ENCODE results near the gene RNF224. TPM values are rescaled to one million over a fixed set of nuclear protein-coding genes. Genes with fewer than 3 reads are reported as not detected.

RNF224 gene
- polyA plus RNA-seq: not detected in 2 replicates

GRCh38 chr9:137227054-137227852, at the start of gene RNF224:
RNF224 (plus strand) TSS chr9:137227502; CDS start chr9:137228336, 834 bp downstream.

GRCh38 chr9:137188490-137189296, 38.6 kb upstream of the RNF224 start, which contains the start of the genes ANAPC2 and SSNA1:
ANAPC2 (minus strand) TSS chr9:137188560; CDS start chr9:137188532, 28 bp downstream.
SSNA1 (plus strand) TSS chr9:137188676; CDS start chr9:137188727, 51 bp downstream.

GRCh38 chr9:137200311-137201204, 26.7 kb upstream of the RNF224 start, which contains the start of gene TPRN:
TPRN (minus strand) TSS chr9:137200741; CDS start chr9:137200711, 30 bp downstream.

GRCh38 chr9:137205126-137206069, 21.9 kb upstream of the RNF224 start, which contains the start of the genes NDOR1 and TMEM203:
NDOR1 (plus strand) TSS chr9:137205700; CDS start chr9:137205778, 78 bp downstream.
TMEM203 (minus strand) TSS chr9:137205648; CDS start chr9:137205414, 234 bp downstream.

GRCh38 chr9:137222190-137223077, 4.9 kb upstream of the RNF224 start, which contains the start of gene RNF208:
RNF208 (minus strand) TSS chr9:137222240; CDS start chr9:137221212, 1,028 bp downstream.

GRCh38 chr9:137224830-137225694, 2.2 kb upstream of the RNF224 start, which contains the start of gene CYSRT1:
CYSRT1 (plus strand) TSS chr9:137225174; CDS start chr9:137225622, 448 bp downstream.

GRCh38 chr9:137230705-137231371, 3.5 kb downstream of the RNF224 start, which contains the start of gene SLC34A3:
SLC34A3 (plus strand) TSS chr9:137230901; CDS start chr9:137231703, 802 bp downstream.

GRCh38 chr9:137240841-137241489, 13.7 kb downstream of the RNF224 start, which contains the start of gene TUBB4B:
TUBB4B (plus strand) TSS chr9:137241287; CDS start chr9:137241361, 74 bp downstream.

GRCh38 chr9:137251194-137251461, 23.8 kb downstream of the RNF224 start, which contains the start of gene STPG3:
STPG3 (plus strand) TSS chr9:137251286; CDS start chr9:137251287, 1 bp downstream.

GRCh38 chr9:137254624-137255447, 27.5 kb downstream of the RNF224 start, which contains the start of gene NELFB:
NELFB (plus strand) TSS chr9:137255327.

GRCh38 chr9:137277329-137278041, 50.2 kb downstream of the RNF224 start, which contains the start of gene TOR4A:
TOR4A (plus strand) TSS chr9:137277726; CDS start chr9:137278690, 964 bp downstream.

All from Purkinje cell (primary cell).